ENCODE measurements around the gene PODNL1. TPM values are rescaled to one million over a fixed set of nuclear protein-coding genes. Genes with fewer than 3 reads are reported as not detected.
A peak's percentile ranks its signal among the peaks of the same experiment; 100 is the strongest.

Gene PODNL1
- total and polyA plus RNA-seq, 2 of the 13 experiments (the other 11 are each of a cell fraction or from before 2014, with no cell fraction given) = 0.18 TPM; not detected in 1

- Histone ChIP-seq H4K20me1 (ENCODE audit: insufficient read depth, low read length) (no peaks in the 10 kb centered on the region), H3K9ac (ENCODE audit: insufficient read depth, low read depth, low read length) (no peak overlapping the region), H3K4me1 (ENCODE audit: insufficient read depth, low read length) (no peaks in the 10 kb centered on the region), H3K79me2 (ENCODE audit: insufficient read depth, low read length) (no peaks in the 10 kb centered on the region), H3K27ac (ENCODE audit: extremely low read length, insufficient read depth, low read length) (no peak overlapping the region), H3K36me3 (replicated peaks in 1 of 2; ENCODE audit: control insufficient read depth in 1 of 2, insufficient read depth in 2 of 2, low read length in 2 of 2) (peaks cover 20 to 46% of the 10 kb centered on the region in 2 experiments; a peak in 4 of 5 replicates), H2AFZ (ENCODE audit: low read length) (no peak overlapping the region), H3K27me3 (ENCODE audit: control insufficient read depth in 1 of 2, insufficient read depth in 2 of 2, low read length in 2 of 2) (no peaks in the 10 kb centered on the region), H3K4me3 (replicated peaks in 1 of 3; ENCODE audit: insufficient read depth in 1 of 3, low read depth in 2 of 3, low read length in 3 of 3) (no peak overlapping the region), H3K9me3 (ENCODE audit: low read length) (no peaks in the 10 kb centered on the region), H3K4me2 (ENCODE audit: low read depth, low read length) (no peak overlapping the region)
- CTCF ChIA-PET (ENCODE audit: low intra/inter-chr PET ratio, low total read pairs) = no interaction called here
- no peak for DNase-seq (ENCODE audit: low spot score)
- in situ Hi-C loops (cut with HindIII; ENCODE audit: extremely low pct_ligation_motif_present, low pct_unique_long_range_greater_than_20kb) = no loop called here
- BruUV-seq (replicated peaks) = no TSS peak
- WGBS (ENCODE audit: low lambda C conversion rate) = 97% methylated on average over 23 of the region's 27 CpGs
- intact Hi-C loops (cut with micrococcal nuclease; ENCODE audit: unreplicated experiment) = no loop called here
- FAIRE-seq = no peak
- POLR2A ChIA-PET = no interaction called here
- peak; percentile 66 for ATAC-seq
- TF ChIP-seq AGO2 (optimal IDR thresholded peaks at IDR 0.05; ENCODE audit: low read depth, low read length) (peak; percentile 84), ZBTB33 (CRISPR knock-in tag; IDR thresholded peaks at IDR 0.05) (peak; percentile 80), ZNF777 (CRISPR knock-in tag; IDR thresholded peaks at IDR 0.05) (no peak), ZFAT (CRISPR knock-in tag; conservative IDR thresholded peaks at IDR 0.05) (no peak), ZNF770 (CRISPR knock-in tag; IDR thresholded peaks at IDR 0.05) (no peak), RBM22 (optimal IDR thresholded peaks at IDR 0.05; ENCODE audit: low read length) (peak; percentile 1), ZSCAN9 (CRISPR knock-in tag; IDR thresholded peaks at IDR 0.05; ENCODE audit: borderline replicate concordance) (no peak), ZNF740 (CRISPR knock-in tag; IDR thresholded peaks at IDR 0.05) (peak; percentile 53; the same call in 1 of the 2 replicates), TSC22D2 (CRISPR knock-in tag; IDR thresholded peaks at IDR 0.05; ENCODE audit: borderline replicate concordance) (no peak), FOXA1 (IDR thresholded peaks at IDR 0.05) (no peak), FOXA1 (CRISPR knock-in tag; IDR thresholded peaks at IDR 0.05) (peak; percentile 14; the same call in 1 of the 2 replicates), CTCF (CRISPR knock-in tag; IDR thresholded peaks at IDR 0.05) (peak; percentile 57), ZNF503 (CRISPR knock-in tag; IDR thresholded peaks at IDR 0.05) (no peak), HNRNPL (IDR thresholded peaks at IDR 0.05; ENCODE audit: low read depth, low read length) (0 out of 2 replicates have a peak, but pooled peaks have one; percentile 49)
Measured at GRCh38 chr19:13959962-13960862, 22.0 kb upstream of the PODNL1 start.
